GM15510 (cell line): Measurements from ENCODE around the gene PARD3.

Experiments
- POLR2A ChIP-seq: IDR thresholded peaks from 3 replicates; pipeline ENCODE4 v1.6.1; 2011; ENCODE audit warnings: borderline replicate concordance; ENCODE audit not compliant: insufficient read length; ENCODE audit errors: extremely low read depth

The PARD3 gene

DNA sequence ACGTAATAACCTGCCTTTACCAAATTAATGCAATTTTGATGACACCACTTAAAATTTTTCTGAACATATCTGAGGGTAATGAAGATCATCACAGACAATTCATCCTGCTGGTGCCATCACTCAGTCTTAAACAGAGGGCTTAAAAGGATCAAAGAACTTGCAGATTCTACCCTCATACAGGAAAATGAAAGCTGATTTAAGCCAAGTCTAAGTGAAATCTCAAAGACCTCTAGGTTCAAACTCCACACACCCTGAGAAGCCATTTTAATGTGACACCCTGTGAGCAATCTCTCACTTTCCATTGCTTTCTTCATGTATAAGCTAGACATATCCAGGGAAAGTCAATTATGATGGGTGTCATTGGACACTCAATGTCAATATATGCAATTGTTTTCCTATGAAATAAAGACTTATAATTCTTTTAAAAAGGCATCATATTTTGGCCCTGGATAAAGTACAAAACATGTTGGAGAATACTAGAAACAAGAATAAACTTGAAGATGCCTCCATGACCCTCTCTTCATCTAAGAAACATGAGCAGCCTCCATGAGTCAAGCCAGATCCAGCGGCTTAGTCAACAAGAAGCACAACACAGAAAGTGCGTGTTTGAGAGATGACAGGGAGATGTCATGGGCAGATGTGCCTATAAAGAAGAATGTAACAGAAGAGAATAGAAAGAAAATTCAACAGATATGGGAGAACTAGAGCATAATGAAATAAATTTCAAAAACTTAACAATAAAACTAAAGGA, 291.9 kb downstream of the PARD3 start:
- TF ChIP-seq POLR2A, result no peak

DNA sequence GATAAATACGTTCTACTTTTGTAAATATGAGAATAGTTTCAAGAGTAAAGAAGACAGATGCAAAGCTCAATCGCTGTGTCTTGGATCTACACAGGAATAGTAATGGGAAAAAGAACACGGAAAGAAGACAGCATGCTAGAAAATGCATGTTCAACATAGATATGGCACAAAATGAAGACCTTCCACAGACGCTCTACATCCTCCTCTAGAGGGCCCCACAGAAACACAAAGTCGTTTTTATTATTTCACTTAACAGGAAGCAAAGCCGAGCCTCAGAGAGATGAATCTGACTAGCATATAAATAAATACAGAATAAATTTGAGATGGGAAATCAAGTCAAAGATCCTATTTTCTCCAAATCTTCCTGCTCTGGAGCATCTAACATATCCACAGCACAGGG, 292.6 kb downstream of the PARD3 start:
- TF ChIP-seq POLR2A, result no peak

DNA sequence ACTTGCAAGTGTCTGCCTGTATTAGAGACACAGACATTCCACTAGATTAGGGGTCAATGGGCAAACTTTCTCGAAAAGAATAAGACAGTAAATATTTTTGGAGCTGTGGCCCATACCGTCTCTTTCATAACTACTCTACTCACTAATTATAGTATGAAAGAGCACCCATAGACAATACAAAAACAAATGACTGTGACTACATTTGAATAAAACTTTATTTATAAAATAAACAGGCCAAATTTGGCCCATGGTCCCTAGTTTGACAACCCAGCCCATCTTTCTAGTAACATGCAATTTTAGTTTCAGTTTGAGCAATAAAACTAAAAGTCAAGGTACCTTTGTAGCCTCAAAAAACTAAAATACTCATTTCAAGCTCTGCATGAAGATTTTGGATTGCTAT, 294.6 kb downstream of the PARD3 start:
- no peak for TF ChIP-seq POLR2A

DNA sequence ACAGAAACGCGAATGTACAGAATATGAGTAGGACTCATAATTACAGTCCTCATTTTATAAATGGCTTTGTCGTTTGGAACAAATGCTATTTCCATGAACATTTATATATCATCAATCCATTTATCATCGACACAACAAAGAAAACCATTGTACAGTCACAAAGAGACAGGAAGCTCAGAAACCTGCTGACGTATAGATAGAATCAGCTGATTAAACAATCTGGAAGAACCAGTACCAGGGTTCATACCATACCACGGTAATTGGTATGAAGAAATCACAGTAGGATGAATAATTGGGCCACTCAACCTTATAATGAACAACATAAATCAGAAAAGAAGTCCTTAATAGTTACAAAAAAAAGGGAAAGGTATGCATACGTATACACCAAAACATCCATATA, 295.0 kb downstream of the PARD3 start:
- no peak for TF ChIP-seq POLR2A

DNA sequence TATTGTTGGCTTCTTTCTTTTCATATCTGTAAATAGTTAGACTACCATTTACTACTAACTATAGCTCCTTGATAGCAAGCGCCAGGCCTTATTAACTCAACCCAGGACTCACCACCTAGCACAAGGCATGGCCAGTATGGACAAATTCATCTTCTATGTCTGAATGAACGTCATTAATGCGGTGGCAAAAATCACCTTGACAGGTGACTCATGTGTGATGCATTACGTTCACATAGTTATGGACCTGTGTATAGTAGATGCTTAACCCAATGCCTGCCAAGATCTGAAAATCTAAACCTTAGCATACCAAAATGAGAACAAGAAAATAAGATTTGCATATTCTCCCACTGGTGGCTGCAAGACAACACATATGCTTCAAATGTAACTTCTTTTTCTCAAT, 300.8 kb downstream of the PARD3 start:
- no peak for TF ChIP-seq POLR2A

DNA sequence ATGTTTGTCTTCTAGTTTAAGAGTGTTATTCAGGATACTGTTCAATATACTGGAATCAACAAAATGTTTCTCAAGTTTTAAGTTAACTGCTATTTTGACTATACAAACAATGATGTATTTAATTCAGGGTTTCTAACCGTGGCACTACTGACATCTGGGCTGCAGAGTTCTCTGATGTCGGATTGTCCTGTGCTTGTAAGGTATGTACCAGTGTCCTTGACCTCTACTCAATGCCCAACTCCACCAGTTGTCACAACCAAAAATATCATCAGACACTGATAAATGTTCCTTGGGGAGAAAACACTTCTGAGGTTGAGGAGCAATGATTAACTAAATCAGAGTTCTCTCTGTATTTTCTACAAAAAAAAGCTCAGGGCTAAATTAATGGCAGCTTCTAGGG, 301.5 kb downstream of the PARD3 start:
- no peak for TF ChIP-seq POLR2A

DNA sequence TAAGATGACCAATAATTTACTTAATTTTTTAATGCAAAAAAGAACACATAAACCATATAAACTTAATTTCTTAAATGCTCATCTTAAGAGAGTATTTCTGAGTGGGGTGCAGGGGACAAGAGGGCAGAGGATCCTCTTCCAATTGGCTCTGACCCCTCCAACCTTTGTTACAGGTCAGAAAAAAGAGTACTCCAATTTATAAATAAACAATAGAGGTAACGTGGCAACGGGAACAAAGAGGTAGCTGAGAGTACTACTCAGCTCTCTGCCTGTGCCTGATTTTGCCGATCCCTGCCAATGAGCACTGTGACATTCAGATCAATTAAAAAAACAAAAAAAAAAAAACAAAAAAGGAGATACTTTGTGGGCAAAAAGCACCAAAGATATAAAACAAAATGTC, 307.9 kb downstream of the PARD3 start:
- no peak for TF ChIP-seq POLR2A

DNA sequence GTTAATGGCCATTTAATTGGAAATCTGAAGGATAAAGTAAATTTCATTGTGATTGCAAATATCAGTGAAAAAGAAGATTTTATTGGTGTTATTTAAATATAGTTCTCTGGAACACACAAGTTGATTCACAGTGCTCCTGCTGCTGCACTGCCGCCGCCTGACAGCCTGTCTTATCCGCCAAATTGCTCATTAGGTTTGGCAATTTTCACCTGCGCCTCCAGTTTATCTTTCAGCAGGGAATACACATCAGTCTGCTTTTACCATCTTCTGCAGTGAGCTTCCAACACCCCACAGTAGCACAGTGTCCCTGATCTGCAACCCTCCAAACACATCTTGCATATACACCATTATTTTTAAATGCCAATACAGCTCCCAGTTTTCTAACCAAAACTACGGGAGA, 308.3 kb downstream of the PARD3 start:
- TF ChIP-seq POLR2A, result no peak

DNA sequence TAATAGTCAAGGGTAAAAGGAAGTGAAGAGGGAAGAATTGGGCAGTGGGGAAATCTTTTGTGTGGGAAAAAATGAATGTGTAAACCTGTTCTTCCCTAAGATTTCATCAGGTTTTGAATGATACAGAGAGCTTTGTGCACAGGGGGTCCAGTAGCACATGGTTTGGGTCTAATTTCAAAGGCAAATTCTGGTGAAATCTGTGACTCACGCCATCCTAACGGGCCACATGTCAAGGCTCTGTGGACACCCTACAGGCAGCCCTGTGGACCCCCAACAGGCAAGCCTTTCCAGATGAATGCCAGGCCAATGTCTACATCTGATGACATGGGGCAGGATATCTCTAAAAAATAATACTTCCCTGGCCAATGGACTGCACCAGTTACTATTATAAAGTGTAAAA, 309.8 kb downstream of the PARD3 start:
- TF ChIP-seq POLR2A, result no peak

DNA sequence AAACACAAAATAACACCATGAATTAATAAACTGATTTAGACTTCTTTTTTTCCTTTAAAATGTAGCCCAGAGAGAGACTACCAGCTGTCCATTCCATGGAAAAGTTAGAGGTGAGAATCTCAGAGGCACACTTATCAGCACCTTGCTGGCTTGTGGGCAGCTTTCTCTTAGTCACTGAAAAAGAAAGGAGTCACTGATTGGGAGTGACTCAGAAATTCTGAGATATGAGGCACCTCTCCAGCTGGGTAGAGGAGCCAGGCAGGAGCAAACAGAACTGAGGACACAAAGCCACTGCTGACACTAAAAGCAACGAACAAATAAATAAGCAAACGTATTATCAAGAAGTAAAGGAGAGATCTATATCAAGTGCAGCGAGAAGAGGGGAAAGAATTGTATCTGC, 310.6 kb downstream of the PARD3 start:
- TF ChIP-seq POLR2A, result no peak

DNA sequence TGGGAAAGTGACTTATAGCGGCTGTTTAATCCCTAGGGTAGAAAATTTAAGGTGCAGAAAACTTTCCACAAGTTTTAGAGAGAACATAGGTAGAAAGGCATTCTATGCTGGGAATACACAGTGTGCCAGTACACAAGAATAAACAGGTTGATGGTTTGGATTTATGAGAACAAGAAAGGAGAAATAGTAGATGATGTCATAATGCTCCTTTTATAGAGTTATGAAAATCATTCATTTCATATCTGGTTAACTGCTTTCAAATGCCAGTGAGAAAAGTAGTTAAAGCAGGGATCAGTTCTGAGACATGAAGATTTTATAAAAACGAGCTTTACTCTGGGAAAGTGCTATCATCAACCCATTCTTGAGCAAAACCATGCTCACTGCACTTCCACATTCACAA, 311.4 kb downstream of the PARD3 start:
- TF ChIP-seq POLR2A, result no peak

DNA sequence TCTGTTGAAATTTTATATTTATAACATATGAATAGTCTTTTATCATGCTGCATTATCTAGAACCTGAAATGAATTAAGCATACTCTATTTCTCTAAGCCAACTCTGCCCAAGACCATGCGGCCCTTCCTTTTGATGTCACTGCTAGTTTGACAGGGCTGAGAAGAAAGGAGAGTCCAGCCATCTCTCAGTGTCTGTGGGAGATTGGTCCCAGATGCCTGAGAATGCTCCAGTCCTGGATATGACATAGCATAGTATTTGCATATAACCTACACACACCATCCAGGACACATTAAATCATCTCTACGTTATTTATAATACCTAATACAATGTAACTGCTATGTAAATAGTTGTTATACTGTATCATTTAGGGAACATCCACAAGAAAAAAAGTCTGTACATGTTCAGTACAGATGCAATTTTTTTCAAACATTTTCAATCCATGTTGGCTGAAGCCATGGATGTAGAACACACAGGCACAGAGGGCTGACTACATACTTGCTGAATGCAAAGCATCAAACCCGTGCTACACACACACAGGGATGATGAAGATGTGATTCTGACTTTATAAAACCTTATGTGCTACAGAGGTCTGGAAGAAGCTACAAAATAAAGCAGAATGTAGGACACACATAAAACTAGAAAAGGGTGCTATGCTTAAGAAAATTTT, 315.4 kb downstream of the PARD3 start:
- no peak for TF ChIP-seq POLR2A

DNA sequence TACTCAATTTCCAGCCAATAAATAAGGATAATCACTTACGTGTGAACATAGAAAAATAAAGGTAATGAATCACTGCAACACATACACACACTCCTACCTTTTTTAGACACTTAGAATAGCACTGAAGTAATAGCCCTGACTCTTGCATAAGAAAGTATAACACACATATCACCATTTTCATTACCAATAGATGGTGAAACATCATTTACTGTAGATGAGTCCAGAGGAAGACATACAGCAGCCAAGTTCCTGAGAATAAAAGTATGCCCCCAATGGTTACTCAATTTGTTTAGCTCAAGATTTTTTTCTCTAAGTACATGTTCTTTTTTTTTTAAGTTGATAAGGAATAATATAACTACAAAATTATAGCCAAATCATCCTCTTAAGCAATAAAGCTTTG, 316.3 kb downstream of the PARD3 start:
- no peak for TF ChIP-seq POLR2A

DNA sequence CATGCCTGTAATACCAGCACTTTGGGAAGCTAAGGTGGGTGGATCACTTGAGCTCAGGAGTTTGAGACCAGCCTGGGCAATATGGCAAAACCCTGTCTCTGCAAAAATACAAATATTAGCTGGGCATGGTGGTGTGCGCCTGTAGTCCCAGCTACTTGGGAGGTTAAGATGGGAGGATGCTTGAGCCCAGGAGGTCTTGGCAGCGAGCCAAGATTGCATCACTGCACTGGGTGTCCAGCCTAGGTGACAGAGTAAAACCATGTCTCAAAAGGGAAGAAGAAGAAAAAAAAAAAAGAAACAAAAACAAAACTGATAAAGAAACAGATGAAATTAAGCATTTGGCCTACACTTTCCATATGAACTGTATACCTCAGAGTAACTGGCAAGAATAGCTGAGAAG, 319.2 kb downstream of the PARD3 start:
- TF ChIP-seq POLR2A, result no peak

DNA sequence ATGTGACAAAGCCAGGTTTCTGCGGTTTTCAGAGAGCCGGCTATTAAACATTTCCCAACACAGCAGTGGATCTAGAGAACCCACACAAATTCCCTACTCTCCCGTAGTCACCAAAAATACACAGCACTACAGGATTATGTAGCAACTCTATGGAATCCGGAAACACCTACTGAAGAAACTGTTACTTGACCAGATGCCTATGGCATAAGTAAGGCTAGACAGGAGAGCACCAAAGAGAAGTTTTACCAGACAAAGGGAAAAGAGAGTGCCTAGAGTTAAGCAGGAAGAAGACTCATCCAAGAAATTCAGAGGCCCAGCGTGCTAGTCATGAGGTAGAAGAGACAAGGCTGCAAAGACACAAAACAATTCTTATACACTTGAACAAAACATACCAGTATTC, 321.1 kb downstream of the PARD3 start:
- no peak for TF ChIP-seq POLR2A

DNA sequence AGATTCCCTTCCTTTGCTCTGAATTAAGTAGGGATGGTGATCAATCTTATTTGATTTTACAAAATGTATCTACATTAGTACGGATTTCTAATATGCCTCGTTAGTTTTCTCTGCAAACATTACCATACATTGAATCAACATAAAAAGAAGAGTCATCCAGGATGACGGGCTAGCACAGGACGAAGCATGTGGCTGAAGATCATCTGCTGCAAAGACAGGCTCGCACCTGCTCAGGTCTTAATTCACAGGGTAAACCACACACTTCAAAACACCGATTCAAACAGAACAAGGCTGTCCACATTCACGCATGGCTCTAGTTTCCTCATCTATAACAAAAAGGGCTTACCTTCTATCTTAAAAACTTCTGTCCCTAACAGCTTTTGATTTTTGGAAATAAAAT, 323.0 kb downstream of the PARD3 start:
- TF ChIP-seq POLR2A, result no peak
